GM19324 (cell line): Measurements from ENCODE around the gene CTPS1.

ENCODE experiments used
- ATAC-seq: cut with Tn5 transposase; IDR thresholded peaks from one replicate; pipeline ENCODE4 v1.9.1; 2021; ENCODE audit warnings: mild to moderate bottlenecking, moderate library complexity; ENCODE audit not compliant: unreplicated experiment, low FRiP score

CTPS1 gene

DNA sequence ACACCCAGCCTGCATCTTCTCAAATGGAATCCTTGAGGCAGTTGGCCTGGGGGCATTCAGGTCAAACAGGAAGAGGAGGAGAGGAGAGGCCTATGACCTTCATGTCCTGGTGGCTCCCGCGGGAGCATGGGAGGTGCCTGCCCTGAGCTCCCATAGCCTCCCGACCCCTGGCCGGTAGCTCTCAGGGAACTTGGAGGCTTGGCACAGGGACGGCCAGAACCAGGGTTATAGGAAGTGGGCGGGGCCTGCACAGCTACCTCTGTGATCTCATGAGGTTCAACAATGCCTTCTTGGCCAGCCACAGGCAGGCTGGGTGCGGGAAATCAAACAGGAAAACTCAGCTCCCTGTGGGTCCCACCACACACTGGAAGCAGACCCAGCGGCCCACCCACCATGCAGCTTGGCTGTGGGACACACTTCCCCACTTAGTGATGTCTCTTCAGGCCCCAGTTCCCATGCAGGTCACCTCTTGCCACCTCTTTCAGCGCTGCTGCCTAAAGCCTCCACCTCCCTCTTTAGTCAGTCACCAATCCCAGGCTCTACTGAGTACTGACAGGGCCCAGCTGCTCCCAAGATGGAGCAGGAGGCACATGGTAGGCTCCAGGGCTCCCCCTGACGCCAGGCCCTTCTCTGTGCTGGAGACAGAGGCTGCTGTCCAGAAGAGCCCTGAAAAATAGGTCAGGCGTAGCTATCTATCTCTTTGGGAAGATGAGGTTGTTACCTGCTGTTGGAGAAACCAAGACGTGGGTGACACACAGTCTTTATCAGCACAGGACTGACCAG, 42.2 kb downstream of the CTPS1 start, which contains the start of gene SLFNL1:
TSS of gene SLFNL1 (minus strand) at position 200 of the 783 bp plus-strand sequence. CDS start 1,065 bp downstream, outside the sequence.
- ATAC-seq, result no peak

GRCh38 chr1:41022424-41022823, 42.9 kb downstream of the CTPS1 start:
- ATAC-seq, result no peak

DNA sequence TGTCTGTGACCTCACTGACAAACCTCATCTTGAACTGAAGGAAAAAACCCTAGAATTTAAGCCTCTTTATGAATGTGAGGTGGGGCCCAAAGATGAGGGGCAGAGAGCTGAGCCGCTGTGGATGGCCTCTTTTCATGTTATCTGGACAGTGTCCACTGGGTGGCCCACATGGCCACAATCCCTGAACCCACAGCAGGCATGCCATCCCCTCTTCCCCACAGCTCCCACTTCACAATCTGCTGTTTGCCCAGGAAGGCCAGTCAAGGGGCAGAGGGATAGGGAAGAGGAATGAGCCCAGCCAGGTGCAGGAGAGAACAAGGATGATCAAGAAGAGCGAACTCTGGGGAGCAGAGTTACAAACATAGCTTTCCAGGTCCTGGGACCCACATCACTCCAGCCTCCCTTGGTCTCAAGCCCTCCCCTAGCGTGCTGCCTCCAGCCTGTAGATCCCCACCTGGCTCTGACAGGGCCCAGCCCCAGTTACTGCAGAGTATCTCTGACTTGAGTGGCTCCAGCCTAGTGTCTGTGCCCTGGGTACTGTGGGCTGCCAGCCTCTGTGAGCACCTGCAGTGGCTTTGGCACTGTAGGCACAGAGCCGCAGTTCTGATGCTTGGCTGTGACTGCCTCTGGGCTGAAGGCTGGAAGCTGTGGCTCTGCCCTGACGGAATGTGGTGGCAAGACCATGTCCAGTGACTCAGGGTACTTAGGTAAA, 43.9 kb downstream of the CTPS1 start:
- no peak for ATAC-seq

DNA sequence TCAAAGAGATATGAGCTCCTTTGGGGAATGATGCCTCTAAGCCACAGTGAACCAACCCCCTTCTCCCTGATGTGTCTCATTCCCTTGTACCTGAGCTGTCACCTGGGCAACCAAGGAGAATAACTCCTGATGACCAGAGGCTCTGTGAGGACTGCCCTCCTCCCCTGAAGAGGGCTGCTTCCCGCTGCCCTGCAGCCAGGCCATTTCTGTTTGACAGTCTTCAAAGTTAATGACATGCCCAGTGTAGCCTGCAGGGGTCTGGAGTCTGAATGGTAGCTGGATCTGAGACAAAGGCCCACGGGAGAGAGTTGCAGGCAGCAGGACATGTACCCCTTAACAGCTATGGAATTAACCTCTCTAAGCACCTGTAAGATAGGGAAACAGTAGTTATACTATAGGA, 45.5 kb downstream of the CTPS1 start:
- ATAC-seq, result no peak

GRCh38 chr1:41025979-41026819, 46.7 kb downstream of the CTPS1 start:
- ATAC-seq, result no peak

DNA sequence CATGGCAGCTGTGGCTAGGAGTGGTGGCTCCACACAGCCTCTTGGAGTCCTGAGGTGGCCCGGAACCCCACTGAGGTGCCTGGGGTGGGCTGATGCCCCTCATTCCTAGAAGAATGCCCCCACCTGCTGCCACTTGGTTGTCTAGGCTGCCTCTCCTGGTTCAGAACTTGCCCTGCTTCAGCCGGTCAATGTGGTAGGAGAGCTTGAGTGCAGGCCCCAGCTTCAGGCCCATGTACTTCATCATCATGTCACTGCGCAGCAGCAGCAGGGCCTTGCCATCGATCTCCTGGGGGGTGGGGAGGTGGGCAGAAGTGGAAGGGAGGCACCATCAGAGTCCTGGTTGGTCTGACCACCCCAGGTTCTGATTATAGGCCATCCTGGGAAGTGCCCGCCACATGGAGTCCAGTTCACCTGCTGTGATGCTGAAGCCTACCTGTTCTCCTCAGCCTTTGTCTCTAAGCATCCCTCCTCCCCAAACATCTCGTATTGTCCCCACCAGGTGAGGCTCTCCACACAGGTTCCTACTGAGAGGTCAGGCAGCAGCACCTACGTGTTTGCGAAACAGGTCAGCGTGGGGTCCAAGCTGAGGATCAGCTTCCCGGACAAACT, 48.6 kb downstream of the CTPS1 start:
- ATAC-seq, result no peak

DNA sequence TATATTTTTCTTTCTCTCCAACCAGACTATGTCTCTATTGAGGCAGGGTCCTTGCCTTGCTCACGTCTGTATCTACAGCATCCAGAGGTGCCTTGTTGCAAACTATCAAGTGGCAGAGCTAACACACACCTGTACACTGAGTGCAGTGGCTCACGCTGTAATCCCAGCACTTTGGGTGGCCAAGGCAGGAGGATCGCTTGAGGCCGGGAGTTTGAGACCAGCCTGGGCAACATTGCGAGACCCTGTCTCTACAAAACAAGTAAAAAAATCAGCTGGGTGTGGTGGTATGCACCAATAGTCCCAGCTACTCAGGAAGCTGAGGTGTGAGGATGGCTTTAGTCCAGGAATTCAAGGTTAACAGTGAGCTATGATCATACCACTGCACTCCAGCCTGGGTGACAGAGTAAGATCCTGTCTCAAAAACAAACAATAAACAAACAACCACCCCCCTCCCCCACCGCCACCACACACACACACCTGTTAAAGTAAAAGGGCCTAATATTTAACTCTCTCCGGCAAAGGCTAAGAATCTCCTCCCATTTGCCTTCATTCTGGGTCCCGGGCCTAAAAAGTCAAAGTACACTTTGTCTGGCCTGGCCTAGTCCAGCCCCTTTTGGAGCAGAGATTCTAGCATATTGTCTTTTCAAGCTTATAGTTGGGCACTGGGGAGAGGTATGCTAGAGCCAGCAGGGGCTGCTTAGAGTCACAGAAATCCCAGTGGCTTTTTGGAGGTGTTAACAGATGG, 51.5 kb downstream of the CTPS1 start:
- no peak for ATAC-seq

- ATAC-seq, result no peak
Measured at GRCh38 chr1:41032147-41032546, 52.7 kb downstream of the CTPS1 start.

GRCh38 chr1:41033272-41033671, 53.8 kb downstream of the CTPS1 start:
- ATAC-seq, result no peak

GRCh38 chr1:41037116-41037903, 57.8 kb downstream of the CTPS1 start:
- no peak for ATAC-seq

GRCh38 chr1:41038110-41038509, 58.6 kb downstream of the CTPS1 start:
- ATAC-seq, result no peak

- no peak for ATAC-seq
Measured at GRCh38 chr1:41041614-41042270, 62.2 kb downstream of the CTPS1 start.

DNA sequence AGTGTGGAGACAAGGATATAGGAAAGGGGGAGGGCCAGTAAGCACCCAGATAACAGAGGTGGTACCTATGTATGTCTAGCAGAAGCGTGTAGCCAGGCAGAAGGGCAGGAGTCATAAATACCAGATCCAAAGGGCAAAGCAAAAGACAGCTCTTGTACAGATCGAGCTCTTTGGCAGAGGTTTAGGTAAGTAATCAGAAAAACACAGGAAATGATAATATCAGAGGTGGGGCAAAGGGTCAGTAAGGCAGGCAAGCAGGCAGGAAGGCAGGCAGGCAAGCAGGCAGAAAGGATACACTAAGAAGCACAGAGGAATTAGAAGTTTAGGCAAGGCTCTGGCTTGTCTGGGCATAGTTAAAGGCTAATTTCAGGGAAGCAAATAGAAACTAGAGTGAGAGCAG, 64.7 kb downstream of the CTPS1 start:
- ATAC-seq, result no peak

- no peak for ATAC-seq
Measured at GRCh38 chr1:41045740-41046139, 66.2 kb downstream of the CTPS1 start.

DNA sequence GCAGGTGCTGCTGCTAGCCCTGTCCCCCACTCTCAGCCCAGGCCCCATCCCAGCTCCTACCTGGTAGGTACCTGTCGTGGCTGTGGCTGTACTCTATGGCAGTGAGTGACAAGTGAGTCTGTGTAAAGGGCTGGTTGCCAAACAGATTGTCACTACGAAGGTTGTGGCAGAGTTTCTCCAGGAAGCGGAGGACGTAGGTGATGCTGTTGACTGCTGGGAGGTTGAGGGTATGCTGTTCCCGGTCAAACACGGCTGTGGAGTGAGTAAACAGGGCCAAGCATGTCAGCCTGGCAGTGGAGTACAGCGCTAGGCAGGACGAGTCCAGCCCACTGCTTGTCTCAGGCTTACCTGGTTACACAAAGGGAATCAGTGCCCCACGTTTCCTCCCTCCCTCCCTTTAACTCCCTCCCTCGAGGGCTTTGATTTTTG, 66.9 kb downstream of the CTPS1 start:
- no peak for ATAC-seq

DNA sequence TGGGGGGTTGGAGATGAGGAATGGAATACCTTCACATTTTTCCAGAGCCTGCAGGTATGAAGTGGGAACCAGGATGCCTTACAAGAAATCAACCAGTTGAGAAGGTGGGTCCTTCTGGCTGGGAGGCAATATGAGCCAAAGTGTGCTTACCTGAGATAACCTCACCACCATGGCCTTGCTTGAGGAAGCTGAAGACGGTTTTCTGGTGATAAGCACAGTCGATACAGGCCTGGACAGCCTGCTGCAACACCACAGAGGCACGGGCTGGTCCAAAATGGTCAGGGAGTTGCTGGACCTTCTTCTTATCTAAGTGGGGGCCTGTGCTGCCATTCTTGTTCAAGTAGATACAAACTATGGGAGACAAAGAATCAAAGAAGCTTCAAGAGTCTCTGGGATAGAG, 69.0 kb downstream of the CTPS1 start:
- ATAC-seq, result no peak

- ATAC-seq, result no peak
Measured at GRCh38 chr1:41051022-41051421, 71.5 kb downstream of the CTPS1 start.

DNA sequence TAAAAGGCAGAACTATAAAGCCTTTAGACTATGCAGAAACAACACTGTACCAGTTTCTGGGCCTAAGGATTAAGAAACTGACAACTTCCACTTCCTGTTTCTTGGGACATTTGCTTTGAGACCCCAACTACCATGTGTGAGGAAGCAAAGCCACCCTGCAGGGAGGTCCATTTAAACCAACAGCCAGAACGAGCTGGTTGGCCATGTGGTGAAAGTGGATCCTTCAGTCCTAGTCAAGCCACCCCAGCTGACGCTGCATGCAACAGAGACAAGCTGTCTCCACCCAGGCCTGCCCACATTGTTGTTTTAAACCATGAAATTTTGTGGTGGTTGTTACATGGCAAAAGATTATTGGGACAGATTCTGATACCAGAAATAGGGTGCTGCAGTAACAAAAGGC, 73.8 kb downstream of the CTPS1 start:
- no peak for ATAC-seq

- no peak for ATAC-seq
Measured at GRCh38 chr1:41056907-41057306, 77.4 kb downstream of the CTPS1 start.
